Neural progenitor cell (in vitro differentiated cells): ENCODE data around the gene MUC6. TPM values are rescaled to one million over a fixed set of nuclear protein-coding genes. Genes with fewer than 3 reads are reported as not detected.

Experiments
- DNase-seq: peaks from one replicate; pipeline ENCODE4 v3.0.0-alpha.2; 2016; ENCODE audit warnings: low spot score
- H2AFZ ChIP-seq: fragments of 200-600 bp; sonication (generic); replicated peaks from 2 replicates; pipeline ENCODE4 v1.6.1; 2016; ENCODE audit warnings: antibody characterized with exemption
- H3F3A ChIP-seq: fragments of 200-600 bp; sonication (generic); 2 replicates; pipeline ENCODE4 v1.6.1; 2016; ENCODE audit warnings: antibody characterized with exemption, low read depth
- H3K27ac ChIP-seq: fragments of 200-600 bp; sonication (generic); 2 replicates; pipeline ENCODE4 v1.5.1; 2016; ENCODE audit warnings: mild to moderate bottlenecking
- H3K27me3 ChIP-seq: fragments of 200-600 bp; sonication (generic); 2 replicates; pipeline ENCODE4 v1.6.1; 2016; ENCODE audit warnings: mild to moderate bottlenecking, moderate library complexity
- H3K36me3 ChIP-seq: fragments of 200-600 bp; sonication (generic); 2 replicates; pipeline ENCODE4 v1.5.1; 2016
- H3K4me1 ChIP-seq: fragments of 200-600 bp; sonication (generic); 2 replicates; pipeline ENCODE4 v1.6.1; 2016; ENCODE audit warnings: mixed run types
- H3K4me2 ChIP-seq: fragments of 200-600 bp; sonication (generic); 2 replicates; pipeline ENCODE4 v1.6.1; 2016
- H3K4me3 ChIP-seq: fragments of 200-600 bp; sonication (generic); 2 replicates; pipeline ENCODE4 v1.5.1; 2016
- H3K79me2 ChIP-seq: fragments of 200-600 bp; sonication (generic); 2 replicates; pipeline ENCODE4 v1.6.1; 2016; ENCODE audit warnings: low read depth
- H3K9ac ChIP-seq: fragments of 200-600 bp; sonication (generic); 2 replicates; pipeline ENCODE4 v1.6.1; 2016
- H3K9me3 ChIP-seq: fragments of 200-600 bp; sonication (generic); 2 replicates; pipeline ENCODE4 v1.5.1; 2016; ENCODE audit warnings: low read depth
- H4K20me1 ChIP-seq: fragments of 200-600 bp; sonication (generic); 2 replicates; pipeline ENCODE4 v1.6.1; 2016; ENCODE audit warnings: low read depth
- H3K27ac Mint-ChIP-seq: 3 replicates; pipeline ENCODE4 v1.8.0; 2021; ENCODE audit warnings: mixed read lengths
- H3K27me3 Mint-ChIP-seq: 2 replicates; pipeline ENCODE4 v1.8.0; 2022; ENCODE audit warnings: low read depth, mild to moderate bottlenecking, inconsistent platforms, moderate library complexity, mixed read lengths; ENCODE audit not compliant: insufficient read depth
- H3K36me3 Mint-ChIP-seq: 3 replicates; pipeline ENCODE4 v1.8.0; 2021; ENCODE audit warnings: mixed read lengths
- H3K4me1 Mint-ChIP-seq: 3 replicates; pipeline ENCODE4 v1.8.0; 2021; ENCODE audit warnings: mixed read lengths
- H3K4me3 Mint-ChIP-seq: 3 replicates; pipeline ENCODE4 v1.8.0; 2021; ENCODE audit warnings: mild to moderate bottlenecking, moderate library complexity, mixed read lengths
- H3K9me3 Mint-ChIP-seq: 3 replicates; pipeline ENCODE4 v1.8.0; 2020; ENCODE audit warnings: mixed read lengths
- EZH2 ChIP-seq: fragments of 200-600 bp; sonication (generic); IDR thresholded peaks from 2 replicates; pipeline ENCODE4 v1.6.1; 2017; ENCODE audit warnings: antibody characterized with exemption, mild to moderate bottlenecking, moderate library complexity
- EZH2phosphoT487 ChIP-seq: fragments of 200-600 bp; sonication (generic); IDR thresholded peaks from 2 replicates; pipeline ENCODE4 v1.6.1; 2017; ENCODE audit warnings: antibody characterized with exemption
- total RNA-seq: library from RNA; depleted of rRNA; stranded (reverse); fragments of >200 nt; gene quantifications from 2 replicates; pipeline ENCODE4 v1.2.3, GENCODE V29; 2015; ENCODE audit warnings: low replicate concordance
- TF ChIP-seq, protein P1 (sequence below): fragments of 200-600 bp; sonication (generic); IDR thresholded peaks from 2 replicates; pipeline ENCODE4 v1.5.1; 2017; ENCODE audit warnings: antibody characterized with exemption, mild to moderate bottlenecking

The MUC6 gene
- total RNA-seq, 1 donor from 2014 or later: not detected

DNA sequence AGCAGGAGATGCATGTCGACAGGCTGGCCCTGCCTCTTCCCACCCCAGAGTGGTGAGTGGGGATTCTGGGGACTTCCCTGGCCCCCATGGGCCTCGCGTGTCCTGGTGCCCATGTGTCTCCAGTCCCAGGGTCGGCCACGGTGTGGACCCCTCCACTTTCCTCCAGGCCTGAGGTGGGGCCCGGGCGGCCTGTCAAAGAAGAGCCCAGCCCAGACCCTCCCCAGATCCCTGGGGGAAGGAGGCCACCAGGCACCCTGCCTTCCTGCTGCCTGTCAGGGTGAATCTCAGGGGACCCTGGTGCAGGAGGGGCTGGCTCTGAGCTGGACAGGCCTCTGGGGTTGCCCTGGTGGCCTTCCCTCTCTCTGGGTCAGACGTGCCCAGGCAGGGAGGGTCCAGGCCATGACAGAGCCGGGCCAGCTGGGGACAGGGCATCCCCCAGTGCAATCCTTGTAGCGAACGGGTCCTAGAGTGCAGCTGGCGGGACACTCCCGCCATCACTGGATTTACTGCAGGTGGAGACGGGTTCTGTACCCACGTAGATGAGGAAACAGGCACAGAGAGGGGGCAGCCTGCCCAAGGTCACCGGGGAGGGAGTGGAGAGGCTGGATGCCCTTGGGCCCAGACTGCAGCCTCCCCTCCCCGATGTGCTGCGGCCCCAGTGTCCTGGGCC lies 13.5 kb upstream of the MUC6 start:
- Histone ChIP-seq H3K4me1 (peaks cover 8% of the 10 kb centered on the region), H4K20me1 (no peaks in the 10 kb centered on the region), H2AFZ (no peak overlapping the region), H3K4me2 (no peak overlapping the region), H3K27me3 (no peaks in the 10 kb centered on the region), H3K36me3 (no peaks in the 10 kb centered on the region), H3K9ac (no peak overlapping the region), H3K4me3 (no peak overlapping the region), H3F3A (no peaks in the 10 kb centered on the region), H3K79me2 (no peaks in the 10 kb centered on the region), H3K9me3 (no peaks in the 10 kb centered on the region), H3K27ac (no peak overlapping the region)
- Mint-ChIP-seq H3K4me3 (no peak overlapping the region), H3K36me3 (no peaks in the 10 kb centered on the region), H3K27me3 (peaks cover 2% of the 10 kb centered on the region), H3K4me1 (no peaks in the 10 kb centered on the region), H3K9me3 (no peaks in the 10 kb centered on the region), H3K27ac (no peak overlapping the region)
- DNase-seq: no peak
- TF ChIP-seq EZH2: no peak
- TF ChIP-seq, protein P1, sequence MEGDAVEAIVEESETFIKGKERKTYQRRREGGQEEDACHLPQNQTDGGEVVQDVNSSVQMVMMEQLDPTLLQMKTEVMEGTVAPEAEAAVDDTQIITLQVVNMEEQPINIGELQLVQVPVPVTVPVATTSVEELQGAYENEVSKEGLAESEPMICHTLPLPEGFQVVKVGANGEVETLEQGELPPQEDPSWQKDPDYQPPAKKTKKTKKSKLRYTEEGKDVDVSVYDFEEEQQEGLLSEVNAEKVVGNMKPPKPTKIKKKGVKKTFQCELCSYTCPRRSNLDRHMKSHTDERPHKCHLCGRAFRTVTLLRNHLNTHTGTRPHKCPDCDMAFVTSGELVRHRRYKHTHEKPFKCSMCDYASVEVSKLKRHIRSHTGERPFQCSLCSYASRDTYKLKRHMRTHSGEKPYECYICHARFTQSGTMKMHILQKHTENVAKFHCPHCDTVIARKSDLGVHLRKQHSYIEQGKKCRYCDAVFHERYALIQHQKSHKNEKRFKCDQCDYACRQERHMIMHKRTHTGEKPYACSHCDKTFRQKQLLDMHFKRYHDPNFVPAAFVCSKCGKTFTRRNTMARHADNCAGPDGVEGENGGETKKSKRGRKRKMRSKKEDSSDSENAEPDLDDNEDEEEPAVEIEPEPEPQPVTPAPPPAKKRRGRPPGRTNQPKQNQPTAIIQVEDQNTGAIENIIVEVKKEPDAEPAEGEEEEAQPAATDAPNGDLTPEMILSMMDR: no peak
- TF ChIP-seq EZH2phosphoT487: no peak

DNA sequence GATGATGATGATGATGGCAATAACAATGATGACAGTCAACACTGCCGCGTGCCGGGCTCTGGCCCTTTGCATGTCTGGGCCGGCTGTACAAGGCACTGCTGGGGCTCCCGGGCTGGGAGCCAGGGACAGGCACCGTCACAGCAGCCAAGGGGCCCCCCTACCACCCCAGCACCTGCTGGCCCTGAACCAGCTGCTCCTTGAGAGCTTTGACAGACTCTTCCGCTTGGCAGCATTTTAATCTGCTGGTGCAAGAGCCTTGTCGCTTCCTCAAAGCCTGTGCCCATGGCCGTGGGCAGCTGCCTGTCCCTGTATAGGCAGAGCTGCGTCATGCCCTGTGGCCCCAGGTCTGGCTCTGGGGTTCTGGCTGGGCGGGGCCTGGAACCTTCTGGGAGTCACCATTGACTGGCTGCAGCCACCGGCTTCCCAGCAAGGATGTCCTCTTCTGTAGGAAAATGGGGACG lies 12.9 kb upstream of the MUC6 start:
- TF ChIP-seq, protein P1: no peak
- TF ChIP-seq EZH2phosphoT487: no peak
- no peak for TF ChIP-seq EZH2
- no peak for DNase-seq
- no peaks in the 10 kb centered on the region for H3F3A ChIP-seq

DNA sequence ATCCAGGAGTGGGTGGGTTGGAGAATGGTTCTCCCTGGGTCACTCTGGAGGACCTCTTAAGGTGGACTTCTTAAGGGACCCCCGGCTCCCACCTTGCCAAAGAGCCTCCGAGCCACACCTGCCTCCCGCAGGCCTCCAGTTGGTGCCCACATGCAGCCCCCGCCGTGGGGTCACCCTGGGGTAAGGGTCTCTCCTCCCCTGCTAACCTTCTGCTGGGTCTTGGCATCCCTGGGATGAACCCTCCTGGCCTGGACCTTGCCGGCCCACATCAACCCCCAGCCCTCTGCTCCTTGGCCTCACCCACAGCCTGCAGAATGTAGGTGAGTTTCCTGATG lies 12.5 kb upstream of the MUC6 start:
- Histone ChIP-seq H2AFZ (no peak overlapping the region), H3K27me3 (no peaks in the 10 kb centered on the region), H3K79me2 (no peaks in the 10 kb centered on the region), H3K9me3 (no peaks in the 10 kb centered on the region), H4K20me1 (no peaks in the 10 kb centered on the region), H3F3A (no peaks in the 10 kb centered on the region), H3K27ac (no peak overlapping the region), H3K36me3 (no peaks in the 10 kb centered on the region), H3K9ac (no peak overlapping the region), H3K4me2 (no peak overlapping the region), H3K4me3 (no peak overlapping the region), H3K4me1 (peaks cover under 1% of the 10 kb centered on the region)
- H3K27ac Mint-ChIP-seq: no peak overlapping the region
- H3K4me3 Mint-ChIP-seq: no peak overlapping the region
- H3K9me3 Mint-ChIP-seq: no peaks in the 10 kb centered on the region
- peaks cover 2% of the 10 kb centered on the region for H3K27me3 Mint-ChIP-seq
- DNase-seq: no peak
- H3K4me1 Mint-ChIP-seq: no peaks in the 10 kb centered on the region
- TF ChIP-seq EZH2phosphoT487: no peak
- TF ChIP-seq, protein P1: no peak
- TF ChIP-seq EZH2: no peak
- no peaks in the 10 kb centered on the region for H3K36me3 Mint-ChIP-seq

More for the DNA sequence above, 12.9 kb upstream of the MUC6 start:
- no peaks in the 10 kb centered on the region for H4K20me1 ChIP-seq
- Mint-ChIP-seq H3K4me1 (no peaks in the 10 kb centered on the region), H3K4me3 (no peak overlapping the region), H3K36me3 (no peaks in the 10 kb centered on the region), H3K27me3 (peaks cover 2% of the 10 kb centered on the region), H3K27ac (no peak overlapping the region), H3K9me3 (no peaks in the 10 kb centered on the region)
- no peaks in the 10 kb centered on the region for H3K9me3 ChIP-seq
- H3K36me3 ChIP-seq: no peaks in the 10 kb centered on the region
- no peak overlapping the region for H3K4me3 ChIP-seq
- H2AFZ ChIP-seq: no peak overlapping the region
- no peak overlapping the region for H3K9ac ChIP-seq
- no peaks in the 10 kb centered on the region for H3K27me3 ChIP-seq
- H3K4me1 ChIP-seq: peaks cover 5% of the 10 kb centered on the region
- H3K79me2 ChIP-seq: no peaks in the 10 kb centered on the region
- H3K4me2 ChIP-seq: no peak overlapping the region
- H3K27ac ChIP-seq: no peak overlapping the region
